T follicular helper cell (primary cell): ENCODE measurements around the gene LRRC59.

Experiments
- DNase-seq: peaks from one replicate; pipeline ENCODE4 v3.0.0-alpha.2; 2020; ENCODE audit warnings: low read depth

LRRC59 gene

DNA sequence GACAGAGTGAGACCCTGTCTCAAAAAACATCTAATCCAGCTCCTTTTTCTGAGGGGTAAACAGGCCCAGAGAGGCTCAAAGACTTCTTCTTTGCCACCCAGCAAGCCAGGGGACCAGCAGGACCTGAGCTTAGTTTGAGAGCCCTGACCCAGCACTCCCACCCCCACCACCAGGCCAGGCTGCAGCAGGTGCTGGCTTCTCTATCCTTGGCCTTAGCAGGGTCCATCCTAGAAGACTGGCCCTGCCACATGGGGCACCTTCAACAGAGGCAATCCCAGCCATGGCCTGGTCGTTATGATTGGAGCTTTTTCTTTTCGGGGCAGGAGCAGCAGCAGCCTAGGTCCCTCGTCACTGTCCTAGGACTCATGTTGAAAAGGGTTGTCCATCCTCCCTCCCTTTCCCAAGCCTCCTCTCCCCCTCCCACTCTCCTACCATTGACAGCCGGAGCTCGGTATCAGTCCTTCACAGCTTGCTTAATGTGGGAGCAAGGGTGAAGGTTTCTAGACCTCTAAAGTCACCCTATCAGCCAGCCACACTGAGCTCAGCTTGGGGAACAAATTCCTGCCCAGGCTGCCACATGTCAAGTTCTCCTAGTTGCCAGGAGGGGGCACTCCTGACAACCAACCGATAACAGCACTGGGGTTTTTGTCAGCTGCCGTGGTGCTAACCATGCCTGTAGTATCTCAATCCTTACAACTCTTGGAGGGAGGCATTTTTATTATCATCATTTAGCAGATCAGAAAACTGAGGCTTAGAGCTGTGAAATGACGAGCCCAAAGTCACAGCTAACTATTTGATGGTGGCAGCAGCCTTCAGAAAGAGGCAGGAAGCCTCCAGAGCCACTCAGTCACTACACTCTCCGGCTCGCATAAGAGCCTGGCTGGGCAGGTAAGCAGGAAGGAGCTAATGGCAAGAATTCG is 35.5 kb downstream of the LRRC59 start:
- peak; percentile 29 for DNase-seq

DNA sequence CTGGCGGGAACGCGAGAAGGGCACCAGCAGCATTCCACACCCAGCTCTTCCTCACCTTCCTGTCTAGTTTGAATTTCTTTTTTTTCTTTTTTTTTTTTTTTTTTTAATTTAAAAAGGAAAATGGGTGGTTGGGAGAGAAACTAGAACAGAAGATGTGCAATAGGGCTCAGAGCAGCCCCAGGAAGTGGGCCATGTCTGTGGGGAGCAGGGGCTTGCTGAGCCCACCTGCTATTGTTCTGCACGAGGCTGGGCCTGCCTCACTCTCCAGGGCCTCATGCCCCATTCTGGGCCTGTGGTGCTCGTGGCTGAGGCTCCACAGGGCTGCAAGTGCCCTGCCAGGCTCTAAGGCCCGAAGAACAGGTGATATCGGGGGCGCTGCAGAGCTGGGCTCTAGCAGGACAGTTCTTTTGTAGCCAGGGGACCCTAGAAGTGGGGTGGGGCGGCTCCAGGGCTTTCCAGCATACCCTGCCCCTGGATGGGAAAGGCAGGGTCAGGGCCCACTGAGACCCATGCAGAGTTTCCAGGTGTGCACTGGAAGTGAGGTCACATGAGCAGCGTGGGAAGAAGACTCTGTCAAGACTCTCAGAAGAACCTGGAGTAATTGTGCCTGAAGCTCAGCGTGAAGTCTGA is 36.7 kb downstream of the LRRC59 start:
- DNase-seq: no peak

DNA sequence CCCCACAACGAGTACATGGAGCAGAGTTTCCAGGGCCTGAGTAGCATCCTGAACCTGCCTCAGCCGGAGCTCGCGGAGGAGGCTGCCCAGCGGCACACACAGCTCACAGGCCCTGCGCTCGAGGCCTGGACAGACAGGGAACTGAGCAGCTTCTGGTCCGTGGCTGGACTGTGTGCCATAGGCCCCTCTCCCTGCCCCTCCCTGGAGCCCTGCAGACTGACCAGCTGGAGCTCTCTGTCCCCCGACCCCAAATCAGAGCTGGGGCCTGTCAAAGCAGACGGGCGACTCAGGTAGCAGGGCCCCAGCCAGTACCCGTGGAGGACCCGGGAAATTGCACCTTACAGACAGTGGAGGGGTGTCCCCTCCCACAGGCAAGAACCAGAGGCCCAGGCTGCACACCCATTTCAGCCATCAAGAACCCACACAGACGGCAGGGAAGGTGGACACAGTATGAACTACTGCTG is 37.3 kb downstream of the LRRC59 start:
- DNase-seq: no peak

DNA sequence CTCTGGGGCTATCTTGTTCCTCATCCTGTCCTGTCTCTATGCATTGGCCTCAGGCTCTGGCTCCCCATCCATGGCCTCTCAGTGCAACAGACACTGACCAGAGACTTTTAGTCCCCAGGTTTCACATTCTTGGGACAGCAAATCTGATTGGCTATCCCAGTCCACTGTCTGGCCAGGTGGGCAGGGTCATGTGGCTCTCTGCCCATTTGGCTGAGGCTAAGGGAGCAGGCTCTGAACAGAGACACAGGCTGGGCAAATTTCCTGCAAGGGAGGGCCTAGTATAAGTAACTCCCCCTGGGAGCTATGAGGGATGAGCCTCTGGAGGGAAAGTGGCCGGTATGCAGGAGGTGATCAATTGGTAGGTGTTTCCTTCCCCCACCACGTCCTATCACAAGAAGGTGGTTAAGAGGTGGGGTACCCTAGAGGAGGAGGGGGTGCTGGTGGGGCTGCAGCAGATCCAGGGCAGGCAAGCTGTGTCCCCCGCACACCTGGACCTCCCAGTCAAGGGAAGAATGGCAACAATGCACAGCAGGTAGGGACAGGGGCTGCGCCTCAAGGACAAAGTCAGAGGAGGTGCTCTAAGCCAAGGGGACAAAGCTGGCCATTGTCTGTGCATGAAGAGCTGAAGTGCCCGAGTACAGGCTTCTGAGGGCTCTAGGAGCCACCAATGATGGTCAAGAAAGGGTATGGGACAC is 38.2 kb downstream of the LRRC59 start:
- no peak for DNase-seq

DNA sequence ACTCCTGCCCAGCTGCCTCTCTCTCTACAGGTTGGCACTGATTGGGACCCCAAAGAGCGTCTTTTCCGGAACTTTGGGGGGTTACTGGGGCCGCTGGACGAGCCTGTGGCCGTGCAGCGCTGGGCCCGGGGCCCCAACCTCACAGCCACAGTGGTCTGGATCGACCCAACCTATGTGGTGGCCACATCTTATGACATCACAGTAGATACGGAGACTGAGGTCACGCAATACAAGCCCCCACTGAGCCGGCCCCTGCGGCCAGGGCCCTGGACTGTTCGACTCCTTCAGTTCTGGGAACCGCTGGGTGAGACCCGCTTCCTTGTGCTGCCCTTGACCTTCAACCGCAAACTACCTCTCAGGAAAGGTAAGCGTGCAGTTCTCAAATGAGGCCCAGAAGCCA is 39.1 kb downstream of the LRRC59 start:
- no peak for DNase-seq

DNA sequence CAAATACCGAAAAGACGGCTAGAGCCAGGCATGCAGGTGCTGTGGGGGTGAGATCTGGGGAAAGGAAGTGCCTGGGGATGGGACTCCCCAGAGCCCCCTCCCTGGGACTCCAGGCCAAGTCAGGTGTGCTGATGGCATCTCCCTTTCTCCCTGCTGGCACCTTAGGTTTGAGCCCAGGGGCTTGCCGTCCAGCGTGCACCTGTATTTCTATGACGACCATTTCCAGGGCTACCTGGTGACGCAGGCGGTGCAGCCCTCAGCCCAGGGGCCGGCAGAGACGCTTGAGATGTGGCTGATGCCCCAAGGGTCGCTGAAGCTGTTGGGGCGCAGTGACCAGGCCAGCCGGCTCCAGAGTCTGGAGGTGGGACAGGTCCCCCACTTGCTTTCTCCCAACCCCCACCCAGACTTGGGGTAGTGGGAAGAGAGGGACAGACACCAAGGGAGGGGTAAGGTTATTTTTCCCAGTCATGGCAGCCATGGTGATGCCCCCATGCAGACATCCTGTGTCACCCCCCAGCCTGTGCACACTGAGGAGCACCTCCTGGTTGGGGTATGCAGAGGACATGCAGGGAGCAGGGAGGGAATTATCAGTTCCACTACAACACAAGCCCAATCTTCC is 40.3 kb downstream of the LRRC59 start:
- DNase-seq: no peak

DNA sequence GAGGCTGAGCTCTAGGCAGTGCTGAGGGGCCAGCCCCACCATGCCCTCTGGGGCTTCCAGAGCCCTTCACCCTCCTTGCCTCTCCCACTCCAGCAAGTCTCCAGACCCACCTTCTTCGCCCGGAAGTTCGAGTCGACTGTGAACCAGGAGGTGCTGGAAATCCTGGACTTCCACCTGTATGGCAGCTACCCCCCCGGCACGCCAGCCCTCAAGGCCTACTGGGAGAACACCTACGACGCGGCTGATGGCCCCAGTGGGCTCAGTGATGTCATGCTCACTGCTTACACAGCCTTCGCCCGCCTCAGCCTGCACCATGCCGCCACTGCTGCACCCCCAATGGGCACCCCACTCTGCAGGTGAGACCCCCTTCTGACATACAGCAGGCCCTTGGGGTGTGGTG is 40.9 kb downstream of the LRRC59 start:
- no peak for DNase-seq

DNA sequence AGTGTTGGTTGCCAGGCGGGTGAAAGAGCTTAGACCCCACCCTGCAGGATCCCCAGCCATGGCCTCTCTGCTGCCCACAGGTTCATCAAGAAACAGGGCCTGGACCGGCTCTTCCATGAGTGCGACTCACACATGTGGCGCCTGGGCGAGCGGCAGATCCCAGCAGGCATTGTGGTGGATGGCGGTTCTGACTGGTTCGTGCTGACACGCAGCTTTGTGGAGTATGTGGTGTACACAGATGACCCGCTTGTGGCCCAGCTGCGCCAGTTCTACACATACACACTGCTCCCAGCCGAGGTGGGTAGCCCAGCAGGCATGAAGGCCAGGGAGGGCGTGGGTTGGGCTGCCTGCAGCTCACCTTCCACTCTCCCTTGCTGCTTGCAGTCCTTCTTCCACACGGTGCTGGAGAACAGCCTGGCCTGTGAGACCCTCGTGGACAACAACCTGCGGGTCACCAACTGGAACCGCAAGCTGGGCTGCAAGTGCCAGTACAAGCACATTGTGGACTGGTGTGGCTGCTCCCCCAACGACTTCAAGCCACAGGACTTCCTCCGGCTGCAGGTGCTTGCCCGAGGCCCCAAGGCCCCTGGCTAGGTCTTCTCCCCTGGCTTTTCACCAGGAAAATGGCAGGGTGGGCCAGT is 41.5 kb downstream of the LRRC59 start:
- no peak for DNase-seq

DNA sequence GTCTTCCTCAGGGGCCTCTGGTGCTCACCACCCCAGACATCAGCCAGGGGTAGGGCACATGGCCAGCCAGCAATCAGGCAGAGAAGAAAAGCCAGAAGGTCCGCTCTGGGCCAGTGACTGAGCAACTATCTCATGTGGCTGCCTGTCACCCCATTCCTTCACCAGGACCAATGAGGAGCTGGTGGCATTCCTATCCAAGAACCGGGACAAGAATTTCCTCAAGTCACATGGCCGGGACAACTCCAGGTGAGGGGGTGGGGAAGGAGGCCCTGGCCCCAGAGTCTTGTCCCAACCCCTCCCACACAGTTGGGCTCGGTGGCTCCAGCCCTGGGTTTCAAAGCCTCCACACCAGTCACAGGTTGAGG is 42.0 kb downstream of the LRRC59 start:
- DNase-seq: no peak

DNA sequence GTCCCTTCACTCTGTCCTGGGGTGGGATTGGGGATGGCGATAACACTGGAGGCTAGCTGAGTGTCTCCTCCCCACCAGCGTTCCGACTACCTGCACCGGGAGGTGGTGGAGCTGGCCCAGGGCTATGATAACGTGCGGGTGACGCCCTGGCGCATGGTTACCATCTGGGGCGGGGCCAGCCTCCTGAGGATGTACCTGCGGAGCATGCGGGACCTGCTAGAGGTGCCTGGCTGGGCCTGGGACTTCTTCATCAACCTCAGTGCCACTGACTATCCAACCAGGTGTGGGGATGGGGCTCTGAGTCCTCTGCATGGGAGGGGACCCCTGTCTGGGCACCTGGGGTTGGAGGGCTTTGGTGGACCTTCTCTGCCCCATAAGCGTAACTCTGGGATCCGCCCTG is 42.5 kb downstream of the LRRC59 start:
- DNase-seq: no peak

DNA sequence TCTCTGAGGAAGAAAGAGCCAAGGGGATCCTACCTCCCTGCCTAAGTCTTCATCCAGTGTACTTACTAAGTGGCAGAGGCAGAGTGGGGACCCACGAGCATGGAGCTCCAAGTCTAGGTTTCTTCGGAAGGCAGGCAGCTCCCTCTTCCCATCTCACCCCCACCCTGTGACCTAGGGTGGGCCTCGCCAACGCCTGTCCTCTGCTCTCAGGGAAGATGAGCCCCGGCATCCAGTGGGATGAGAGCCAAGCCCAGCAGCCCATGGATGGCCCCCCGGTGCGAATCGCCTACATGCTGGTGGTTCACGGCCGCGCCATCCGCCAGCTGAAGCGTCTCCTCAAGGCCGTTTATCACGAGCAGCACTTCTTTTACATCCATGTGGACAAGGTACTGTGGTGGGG is 43.1 kb downstream of the LRRC59 start:
- no peak for DNase-seq

DNA sequence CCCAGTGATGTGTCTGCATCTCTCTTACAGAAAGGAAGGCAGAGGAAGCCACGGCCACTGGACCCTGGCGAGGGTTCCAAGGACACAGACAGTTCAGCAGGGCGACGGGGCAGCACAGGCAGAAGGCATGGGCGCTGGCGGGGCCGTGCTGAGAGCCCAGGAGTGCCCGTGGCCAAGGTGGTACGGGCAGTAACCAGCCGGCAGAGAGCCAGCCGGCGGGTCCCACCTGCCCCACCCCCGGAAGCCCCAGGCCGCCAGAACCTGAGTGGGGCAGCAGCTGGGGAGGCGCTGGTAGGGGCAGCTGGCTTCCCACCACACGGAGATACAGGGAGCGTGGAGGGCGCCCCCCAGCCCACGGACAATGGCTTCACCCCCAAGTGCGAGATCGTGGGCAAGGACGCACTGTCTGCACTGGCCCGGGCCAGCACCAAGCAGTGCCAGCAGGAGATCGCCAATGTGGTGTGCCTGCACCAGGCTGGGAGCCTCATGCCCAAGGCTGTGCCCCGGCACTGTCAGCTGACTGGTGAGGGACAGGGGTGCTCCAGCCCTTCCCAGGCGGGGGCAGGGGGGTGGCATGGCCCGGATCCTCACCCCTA is 43.6 kb downstream of the LRRC59 start:
- no peak for DNase-seq

DNA sequence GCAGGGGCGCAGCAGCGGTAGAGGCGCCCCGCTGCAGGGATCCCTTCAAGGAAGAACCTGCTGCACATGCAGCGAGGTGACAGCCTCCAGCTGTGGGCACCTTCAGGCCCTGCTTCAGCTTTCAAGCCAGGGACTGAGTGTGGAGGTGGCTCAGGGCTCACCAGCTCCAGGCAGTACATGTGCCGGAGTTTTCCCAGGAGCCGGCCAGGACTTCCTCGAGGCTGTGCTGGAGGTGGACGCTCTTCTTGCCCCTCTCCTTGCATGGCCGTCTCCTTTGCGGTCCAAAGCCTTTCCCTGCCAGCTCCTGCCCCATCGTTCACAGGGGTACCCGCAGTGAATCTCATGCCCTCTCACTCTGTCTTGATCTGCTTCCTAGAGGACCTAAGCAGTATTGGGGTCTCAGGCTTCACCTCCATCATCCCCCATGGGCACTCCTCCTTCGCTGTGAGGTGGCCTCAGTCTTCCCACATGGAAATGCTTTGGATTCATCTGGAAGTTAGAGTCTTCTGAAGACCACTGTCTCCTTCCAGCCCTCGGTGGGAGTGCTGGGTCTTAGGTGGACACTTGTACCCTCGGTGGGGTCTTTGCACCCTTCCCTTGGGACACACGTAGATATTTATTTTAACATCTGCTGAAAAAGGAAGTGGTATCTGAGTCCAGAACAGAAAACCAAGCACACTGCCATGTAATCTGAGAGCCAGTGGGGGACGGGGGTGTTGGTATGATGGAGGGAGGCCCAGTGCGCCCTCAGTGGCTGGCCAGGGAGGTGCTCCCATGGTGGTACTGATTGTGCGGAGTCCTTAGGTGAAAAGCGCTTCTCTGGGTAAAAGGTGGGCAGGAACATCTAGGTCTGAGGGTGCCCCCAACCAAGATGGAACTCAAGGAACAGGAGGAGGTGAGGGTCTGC is 44.4 kb downstream of the LRRC59 start:
- DNase-seq: no peak

DNA sequence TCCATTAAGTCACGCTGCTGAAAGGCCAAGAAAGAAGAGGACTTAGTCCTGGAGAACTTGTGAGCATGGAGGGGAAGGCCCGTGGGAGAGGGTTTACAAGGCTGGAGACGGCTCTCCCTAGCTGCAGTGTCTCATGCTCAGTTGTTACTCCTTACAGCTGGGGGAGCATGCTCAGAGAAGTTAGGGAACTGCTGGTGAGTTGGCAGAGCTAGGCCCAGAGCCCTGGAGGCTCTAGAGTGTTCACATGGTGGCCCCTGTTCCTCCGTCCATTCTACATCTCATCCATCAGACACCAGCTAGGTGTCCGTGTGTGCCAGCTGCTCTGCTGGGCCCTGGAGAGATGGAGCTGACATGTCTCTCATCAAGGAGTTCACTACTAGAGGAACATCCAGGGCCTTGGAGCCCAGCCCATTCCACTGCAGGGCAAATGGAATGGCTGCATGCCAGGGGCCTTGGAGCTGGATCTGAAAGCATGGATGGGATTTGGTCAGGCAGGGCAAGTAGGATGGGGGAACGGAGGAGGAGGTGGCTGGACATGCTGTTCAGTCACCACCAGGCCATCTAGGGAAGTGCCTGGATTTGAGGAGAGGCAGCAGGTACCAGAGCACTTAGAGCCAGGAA is 45.1 kb downstream of the LRRC59 start:
- no peak for DNase-seq

DNA sequence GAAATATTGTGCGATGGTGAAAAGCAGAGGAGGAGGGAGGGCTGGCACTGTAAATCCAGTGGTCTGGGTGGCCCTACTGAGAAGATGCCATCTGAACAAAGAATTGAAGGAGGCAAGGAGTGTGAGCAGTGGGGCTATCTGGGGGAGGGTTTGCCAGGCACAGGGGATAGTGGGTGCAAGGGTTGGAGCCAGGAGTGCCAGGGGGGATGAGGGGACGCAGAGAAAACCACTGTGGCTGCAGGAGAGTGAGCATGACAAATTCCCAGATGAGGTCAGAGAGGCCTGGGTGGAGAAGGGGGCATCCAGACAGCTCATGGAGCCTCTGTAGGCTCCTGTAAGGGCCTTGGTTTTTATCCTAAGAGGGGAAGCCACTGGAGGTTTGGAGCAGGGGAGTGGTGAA is 46.6 kb downstream of the LRRC59 start:
- no peak for DNase-seq

DNA sequence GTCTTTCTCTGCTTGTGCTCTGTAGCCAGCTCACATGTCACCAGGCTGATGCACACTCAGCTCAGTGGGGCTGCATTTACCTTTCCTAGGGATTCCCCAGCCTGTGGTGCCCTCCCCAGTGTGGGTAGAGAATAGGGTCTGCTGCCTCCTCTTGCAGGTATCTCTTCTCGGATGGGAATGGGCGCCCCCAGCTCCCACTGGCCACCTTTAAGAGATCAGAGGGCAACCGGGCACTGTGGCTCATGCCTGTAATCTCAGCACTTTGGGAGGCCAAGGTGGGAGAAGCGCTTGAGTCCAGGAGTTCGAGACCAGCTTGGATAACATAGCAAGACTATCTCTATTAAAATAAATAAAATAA is 48.1 kb downstream of the LRRC59 start:
- no peak for DNase-seq

DNA sequence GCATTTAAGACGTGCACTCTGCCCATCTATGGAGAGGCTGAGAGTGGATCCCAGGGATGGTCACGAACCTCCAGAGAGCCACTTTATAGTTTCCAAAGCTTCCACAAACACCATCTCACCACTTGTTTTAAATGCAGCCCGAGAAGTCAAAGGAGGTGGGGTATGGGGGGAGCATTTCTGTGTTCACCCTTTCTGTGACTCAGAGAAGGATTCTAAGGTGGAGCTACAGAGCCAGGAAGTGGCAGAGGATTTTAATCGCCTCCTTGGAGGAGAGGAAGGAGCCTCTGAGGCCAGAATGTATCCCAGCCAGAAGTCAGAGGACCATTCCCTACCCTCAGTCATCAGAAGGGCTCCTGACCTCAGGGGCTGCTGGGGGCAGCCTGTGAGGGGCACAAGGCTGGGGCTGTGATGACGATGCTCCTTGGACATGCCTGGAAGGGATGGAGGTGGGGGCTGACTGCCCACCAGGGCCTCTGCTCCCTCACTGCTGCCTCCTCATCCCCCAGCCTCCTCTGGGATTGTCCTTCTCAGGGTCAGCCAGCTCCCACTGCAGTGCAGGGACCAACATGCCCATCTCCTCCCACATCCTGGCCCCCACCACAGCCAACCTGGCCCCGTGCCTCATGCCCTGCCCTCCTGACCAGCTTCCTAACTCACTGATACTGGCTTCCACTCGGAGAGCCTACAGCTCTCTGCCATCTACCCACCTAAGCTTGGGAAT is 48.6 kb downstream of the LRRC59 start:
- no peak for DNase-seq

DNA sequence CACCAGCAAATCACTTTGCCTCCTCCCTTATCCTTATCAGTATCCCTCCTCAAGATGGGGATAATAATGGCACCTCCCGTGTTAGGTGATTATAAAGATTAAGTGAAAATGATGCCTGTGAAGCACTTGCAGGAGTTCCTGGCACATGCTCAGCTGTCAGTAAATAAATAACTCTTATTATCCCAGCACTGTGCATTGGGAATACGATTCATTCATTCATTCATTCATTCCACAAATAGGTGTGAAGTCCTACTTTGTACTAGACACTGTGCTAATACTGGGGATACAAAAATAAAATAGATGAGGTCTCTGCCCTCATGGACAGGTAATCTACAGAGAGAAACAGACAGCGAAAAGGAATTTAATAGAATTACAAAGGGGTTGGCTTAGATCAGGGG is 49.4 kb downstream of the LRRC59 start:
- no peak for DNase-seq

DNA sequence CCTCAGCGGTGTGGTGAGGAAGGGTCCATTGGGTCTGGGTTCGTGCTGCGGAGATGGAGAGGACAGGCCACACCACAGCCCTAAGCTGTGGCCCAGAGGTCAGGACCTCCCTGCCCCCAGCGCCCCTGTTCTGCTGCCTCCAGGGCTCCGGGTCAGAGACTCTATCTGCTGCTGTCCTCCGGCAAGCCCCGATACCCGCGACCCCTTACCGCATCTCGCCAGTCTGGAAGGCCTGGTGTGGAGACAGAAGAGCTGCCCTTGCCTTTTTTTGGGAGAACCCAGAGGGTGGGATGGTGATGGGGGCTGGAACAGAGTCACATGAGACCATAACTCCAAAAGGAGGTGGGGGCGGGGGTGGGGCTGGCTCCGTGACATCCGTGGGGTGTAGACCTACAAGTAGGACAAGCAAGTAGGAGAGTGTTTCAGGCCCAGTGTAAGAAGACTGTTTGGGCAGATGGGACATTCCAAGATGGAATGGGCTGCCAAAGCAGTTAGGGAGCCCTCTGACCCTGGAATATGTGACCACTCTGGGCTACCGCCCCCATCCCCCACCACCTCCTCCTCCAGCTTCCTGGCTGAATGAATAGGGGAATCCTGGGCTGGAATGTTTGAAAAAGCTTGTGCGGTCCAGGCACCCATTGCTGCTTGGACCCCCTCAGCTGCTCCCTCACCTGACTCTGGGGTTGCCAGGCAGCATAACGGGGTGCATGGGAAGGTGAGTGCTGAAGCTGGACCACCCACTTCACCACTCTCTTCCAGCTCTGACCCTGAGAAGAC is 50.0 kb downstream of the LRRC59 start:
- no peak for DNase-seq
